PC-3 (cell line): ENCODE data around the gene MSL1.

Experiments
- CTCF ChIP-seq: fragments of 300-600 bp; sonication (generic); conservative IDR thresholded peaks from 2 replicates; pipeline ENCODE4 v1.5.1; 2017; ENCODE audit warnings: antibody characterized with exemption, low read depth, mild to moderate bottlenecking, low read length
- EZH2phosphoT487 ChIP-seq: fragments of 300-600 bp; sonication (generic); IDR thresholded peaks from 2 replicates; pipeline ENCODE4 v1.6.1; 2018; ENCODE audit warnings: mild to moderate bottlenecking, antibody characterized with exemption, low read length, borderline replicate concordance

GRCh38 chr17:40178021-40178601 is 56.3 kb downstream of the MSL1 start:
- TF ChIP-seq CTCF (no peak), EZH2phosphoT487 (no peak)
